ENCODE results near the gene SRPK2.
A peak's percentile ranks its signal among the peaks of the same experiment; 100 is the strongest.

Gene SRPK2

DNA sequence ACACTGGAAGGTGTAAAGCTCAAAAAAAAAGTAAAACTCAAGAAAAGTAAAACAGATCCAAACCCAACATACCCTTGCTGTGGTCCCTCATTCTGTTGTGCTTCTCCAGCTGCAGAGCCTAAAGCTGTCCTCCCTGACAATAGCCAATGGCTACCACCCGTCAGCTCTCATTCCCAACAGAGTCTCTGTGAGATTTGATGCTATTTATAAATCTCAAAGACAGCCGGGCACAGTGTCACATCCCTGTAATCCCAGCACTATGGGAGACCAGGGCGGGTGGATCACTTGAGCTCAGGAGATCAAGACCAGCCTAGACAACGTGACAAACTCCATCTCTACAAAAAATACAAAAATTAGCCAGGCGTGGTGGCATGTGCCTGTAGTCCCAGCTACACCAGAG, 258.7 kb downstream of the SRPK2 start:
- peak; percentile 42 for DNase-seq

- DNase-seq, result no peak
These were observed 261.5 kb downstream of the SRPK2 start for GRCh38 chr7:105127179-105127578.

DNA sequence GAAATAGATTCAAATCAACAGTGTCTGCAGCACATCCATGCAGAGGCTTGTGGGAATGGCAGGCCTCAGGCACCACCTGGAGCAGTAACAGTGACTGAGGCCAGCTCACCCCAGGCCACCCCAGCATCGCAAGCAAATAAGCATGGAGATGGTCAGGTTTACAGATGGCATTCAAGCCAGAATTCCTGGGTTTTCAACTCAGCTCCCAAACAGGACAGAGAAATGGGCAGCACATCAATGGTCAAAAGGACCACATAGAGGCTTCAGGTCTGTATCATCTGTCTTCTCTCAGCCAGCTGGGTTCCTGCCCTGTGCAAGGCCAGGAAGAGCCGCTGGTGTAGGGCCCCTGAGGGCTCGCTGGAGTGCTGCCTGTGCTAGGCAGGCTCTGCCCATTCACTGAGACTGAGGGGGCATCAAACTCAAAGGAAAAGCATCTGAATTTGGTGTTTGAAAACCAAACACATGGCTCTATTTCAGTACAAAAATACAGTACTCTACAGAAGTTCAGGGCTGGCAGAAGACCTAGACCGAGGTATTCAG, 262.2 kb downstream of the SRPK2 start:
- DNase-seq, result no peak

- DNase-seq, result no peak
These were observed 263.0 kb downstream of the SRPK2 start for GRCh38 chr7:105125745-105126144.

DNA sequence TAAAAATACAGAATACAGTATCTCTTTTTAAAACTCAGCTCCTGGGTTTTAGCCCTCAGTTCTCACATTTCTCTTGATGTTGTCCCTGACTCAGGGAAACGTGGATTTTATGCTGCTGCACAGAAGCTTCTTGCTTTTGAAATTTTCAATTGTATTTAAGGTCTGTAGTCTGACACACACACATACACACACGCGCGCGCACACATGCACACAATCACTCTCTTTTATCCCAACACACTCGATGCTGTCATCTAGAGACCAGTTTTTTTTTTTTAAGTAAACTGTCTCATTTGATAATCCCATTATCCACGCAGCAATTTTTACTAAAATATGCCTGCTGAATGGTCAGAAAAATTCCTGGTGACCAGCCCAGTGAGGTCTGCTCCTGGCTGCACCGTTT, 266.1 kb downstream of the SRPK2 start:
- peak; percentile 16 for DNase-seq

GRCh38 chr7:105118612-105119600, 269.8 kb downstream of the SRPK2 start:
- DNase-seq, result no peak

DNA sequence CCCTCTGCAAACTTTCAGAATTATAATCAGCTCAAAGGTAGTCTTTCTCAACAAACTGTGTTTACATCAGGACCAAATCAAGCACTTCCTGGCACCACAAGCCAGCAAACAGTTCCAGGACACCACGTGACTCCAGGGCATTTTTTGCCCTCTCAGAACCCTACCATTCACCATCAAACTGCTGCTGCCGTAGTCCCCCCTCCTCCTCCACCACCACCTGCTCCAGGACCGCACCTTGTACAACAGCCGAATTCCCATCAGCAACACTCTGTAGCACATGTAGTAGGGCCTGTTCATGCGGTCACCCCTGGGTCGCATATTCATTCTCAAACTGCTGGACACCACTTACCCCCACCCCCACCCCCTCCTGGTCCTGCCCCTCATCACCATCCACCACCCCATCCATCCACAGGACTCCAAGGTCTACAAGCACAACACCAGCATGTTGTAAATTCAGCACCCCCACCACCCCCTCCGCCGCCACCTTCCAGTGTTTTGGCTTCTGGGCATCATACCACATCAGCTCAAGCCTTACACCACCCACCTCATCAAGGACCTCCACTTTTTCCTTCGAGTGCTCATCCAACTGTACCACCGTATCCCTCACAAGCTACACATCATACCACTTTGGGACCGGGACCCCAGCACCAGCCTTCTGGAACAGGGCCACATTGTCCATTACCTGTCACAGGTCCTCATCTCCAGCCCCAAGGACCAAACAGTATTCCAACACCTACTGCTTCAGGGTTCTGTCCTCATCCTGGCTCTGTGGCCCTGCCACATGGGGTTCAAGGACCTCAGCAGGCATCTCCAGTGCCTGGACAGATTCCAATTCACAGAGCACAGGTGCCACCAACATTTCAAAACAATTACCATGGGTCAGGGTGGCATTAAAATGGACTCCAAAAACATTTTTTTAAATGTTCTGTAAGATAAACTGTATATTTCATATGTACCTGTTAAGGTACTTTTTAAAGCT, 276.0 kb downstream of the SRPK2 start:
- DNase-seq, result no peak

GRCh38 chr7:105107458-105107857, 281.3 kb downstream of the SRPK2 start:
- DNase-seq, result no peak

GRCh38 chr7:105106473-105106872, 282.2 kb downstream of the SRPK2 start:
- DNase-seq, result no peak

DNA sequence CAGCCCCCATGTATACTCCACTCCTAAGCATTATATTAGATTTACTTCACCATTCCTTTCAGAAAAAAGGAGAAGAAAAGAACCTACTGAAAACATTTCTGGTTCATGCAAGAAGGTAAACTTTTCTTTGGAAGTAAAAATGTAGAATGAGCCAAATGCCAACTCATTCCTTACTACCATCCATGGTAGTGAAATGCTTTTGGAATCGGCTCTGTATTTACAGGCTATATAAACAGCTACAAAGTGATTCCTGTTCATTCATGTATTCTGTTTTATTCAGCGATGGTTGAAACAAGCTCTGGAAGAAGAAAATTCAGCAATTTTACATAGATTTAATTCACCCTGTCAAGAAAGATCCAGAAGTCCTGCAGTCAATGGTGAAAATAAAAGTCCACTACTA, 283.1 kb downstream of the SRPK2 start:
- no peak for DNase-seq

DNA sequence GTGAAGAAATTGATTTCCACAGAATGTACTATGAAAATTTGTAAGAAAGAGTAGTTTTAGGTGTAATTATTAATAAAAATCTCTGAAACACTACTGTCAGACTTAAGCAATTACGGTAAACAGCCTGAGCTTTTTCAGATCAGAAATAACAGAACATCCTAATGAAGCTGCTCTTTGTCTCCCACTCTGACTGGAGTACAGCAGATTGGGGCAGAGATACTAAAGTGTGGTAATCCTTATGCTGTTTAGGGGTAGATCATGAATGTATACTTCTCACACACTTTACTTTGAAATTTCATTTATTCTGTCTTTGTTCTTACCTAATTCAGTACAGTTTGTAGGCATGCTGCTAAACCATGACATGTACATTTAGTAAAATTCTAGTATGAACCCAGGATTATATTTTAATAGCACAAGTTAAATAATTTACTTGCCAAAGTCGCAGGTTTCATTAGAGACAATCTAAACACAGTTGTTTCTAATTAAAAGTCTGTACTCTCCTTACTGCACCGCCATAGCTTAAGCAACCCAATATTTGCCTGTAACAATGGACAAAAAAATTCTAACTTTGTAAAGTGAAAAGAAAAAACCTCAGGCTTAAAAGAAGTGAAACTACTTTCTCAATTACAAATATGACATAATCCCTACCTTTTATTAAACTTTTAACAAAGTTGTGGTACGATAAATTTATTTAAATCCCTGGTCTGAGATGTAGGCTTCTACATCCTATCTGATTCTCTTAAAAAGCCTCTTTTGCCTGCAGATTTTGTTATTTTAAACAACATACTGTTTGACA, 286.0 kb downstream of the SRPK2 start:
- no peak for DNase-seq

DNA sequence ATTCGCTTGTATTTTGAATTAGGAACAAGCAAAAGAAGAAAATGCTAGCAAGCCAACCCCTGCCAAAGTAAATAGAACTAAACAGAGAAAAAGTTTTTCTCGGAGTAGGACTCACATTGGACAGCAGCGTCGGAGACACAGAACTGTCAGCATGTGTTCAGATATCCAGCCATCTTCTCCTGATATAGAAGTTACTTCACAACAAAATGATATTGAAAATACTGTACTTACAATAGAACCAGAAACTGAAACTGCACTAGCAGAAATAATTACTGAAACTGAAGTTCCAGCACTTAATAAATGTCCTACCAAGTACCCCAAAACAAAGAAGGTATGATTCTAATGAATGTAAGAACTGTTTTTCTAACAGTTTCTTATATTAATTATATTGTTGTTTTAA, 286.9 kb downstream of the SRPK2 start:
- no peak for DNase-seq

DNA sequence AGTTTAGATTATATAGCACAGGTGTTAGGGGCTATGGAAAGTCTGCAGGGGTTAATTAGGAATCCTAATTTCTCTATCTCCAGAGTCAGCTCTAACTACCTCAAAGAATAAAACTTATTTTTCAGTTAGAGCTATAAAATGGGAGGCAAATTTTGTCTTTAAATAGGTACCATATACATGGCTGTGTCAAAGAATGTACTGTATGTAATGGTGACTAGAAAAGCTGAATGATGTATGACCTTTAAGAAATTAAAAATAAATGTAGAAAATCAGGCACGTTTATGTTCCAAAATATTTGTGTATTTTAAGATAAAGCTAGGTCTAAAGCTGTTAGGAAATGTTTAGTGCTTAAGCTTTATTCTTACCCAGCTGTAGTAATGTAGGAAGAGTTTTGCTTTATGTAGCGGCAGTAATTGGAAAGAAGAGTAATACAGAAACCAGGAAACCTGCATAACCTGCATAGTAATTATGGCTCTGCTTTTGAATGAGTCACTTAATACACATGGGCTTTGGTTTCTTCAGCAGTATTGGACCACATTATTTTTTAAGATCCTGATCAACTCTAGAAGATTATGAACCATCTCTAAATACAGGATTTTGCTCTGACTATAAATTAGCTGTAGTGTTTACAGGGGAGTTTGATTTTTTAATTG, 289.7 kb downstream of the SRPK2 start:
- DNase-seq, result no peak

- DNase-seq, result no peak
These were observed 291.1 kb downstream of the SRPK2 start for GRCh38 chr7:105097619-105098018.

GRCh38 chr7:105096306-105096705, 292.4 kb downstream of the SRPK2 start:
- DNase-seq, result no peak

DNA sequence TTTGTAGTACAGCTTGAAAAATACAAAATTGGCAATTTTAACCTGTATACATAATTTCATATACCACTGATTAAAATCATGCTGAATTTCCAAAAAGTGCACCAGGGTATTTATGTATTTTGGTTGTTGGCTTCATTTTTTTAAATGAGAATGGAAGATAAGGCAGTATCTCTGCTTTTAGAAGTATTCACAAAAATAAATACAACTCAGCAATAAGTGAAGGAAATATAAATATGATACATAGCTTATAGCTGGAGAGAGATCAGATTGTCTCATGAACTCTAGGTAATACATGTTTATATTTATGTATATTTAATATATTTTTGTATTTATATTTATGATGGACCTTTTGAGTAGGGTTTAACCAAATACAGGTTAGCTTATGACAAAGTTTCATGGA, 293.8 kb downstream of the SRPK2 start:
- DNase-seq, result no peak

DNA sequence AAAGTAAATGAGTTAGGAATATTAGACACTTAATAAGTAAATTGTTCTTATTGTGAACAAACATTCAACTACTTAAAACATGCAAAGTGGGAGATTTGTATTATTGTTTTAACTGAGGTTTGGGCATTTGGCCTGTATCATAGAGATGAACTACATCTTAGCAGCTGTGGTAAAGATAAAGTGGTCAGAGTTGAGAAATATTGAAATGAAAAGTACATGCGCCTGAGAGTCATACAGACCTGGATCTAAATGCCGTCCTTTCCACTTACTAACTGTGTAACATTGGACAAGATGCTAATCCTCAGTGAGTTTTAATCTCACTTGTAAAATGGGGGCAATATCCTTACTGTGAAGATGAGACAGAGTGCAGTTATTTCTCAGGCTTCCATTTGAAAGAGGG, 300.3 kb downstream of the SRPK2 start:
- no peak for DNase-seq

DNA sequence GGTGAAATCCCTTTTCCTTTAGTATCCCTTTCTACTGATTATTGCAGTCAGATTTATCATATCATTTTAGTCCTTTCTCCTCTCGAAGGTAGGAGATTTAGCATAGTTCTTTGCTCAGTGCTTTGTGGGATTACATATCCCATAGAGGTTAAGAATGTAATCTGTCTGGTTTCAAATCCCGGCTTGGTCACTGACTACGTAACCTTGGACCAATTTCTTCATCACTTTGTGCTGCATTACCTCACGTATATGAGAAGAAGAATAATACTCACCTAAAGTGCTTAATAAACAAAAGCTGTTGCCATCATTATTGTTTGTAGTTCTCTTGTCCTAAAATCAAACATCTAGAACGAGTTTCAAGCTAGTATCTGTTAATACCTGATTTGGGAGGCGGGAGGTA, 300.7 kb downstream of the SRPK2 start:
- DNase-seq, result no peak

DNA sequence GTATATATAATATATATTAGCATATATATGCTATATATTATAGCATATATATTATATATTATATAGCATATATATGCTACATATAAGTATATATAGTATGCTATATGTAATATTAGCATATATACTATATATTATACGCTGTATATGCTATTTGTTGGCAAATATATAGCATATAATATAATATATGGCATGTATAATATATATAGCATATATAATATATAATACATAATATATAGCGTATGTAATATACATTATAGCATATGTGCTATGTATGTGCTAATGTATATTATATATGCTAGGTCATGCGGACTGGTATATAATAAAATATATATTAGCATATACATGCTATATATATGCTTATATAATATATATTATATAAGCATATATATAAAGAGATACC, 301.9 kb downstream of the SRPK2 start:
- DNase-seq, result no peak

- DNase-seq, result no peak
These were observed 304.1 kb downstream of the SRPK2 start for GRCh38 chr7:105084581-105084980.

DNA sequence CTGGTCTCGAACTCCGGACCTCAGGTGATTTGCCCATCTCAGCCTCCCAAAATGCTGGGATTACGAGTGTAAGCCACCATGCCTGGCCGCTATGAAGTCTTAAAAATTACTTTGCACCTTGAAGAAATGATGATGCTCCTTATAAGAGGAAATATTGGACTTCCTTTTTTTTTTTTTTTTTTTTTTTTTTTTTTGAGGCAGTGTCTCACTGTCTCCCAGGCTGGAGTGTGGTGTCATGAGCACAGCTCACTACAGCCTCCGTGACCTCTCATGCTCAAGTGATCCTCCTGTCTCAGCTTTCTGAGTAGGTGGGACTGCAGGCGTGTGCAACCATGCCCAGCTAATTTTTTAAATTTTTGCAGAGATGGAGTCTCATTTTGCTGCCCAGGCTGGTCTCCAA, 309.4 kb downstream of the SRPK2 start:
- DNase-seq, result no peak

- DNase-seq, result no peak
These were observed 315.6 kb downstream of the SRPK2 start for GRCh38 chr7:105073143-105073542.

All from midbrain (tissue), 1 donor.